ENCODE results near the gene GLUD1. TPM values are rescaled to one million over a fixed set of nuclear protein-coding genes. Genes with fewer than 3 reads are reported as not detected.
"Not testable (repeated sequence)": the region's sequence is repeated elsewhere in the genome, so short reads cannot be mapped to it uniquely, and the experiment has no call there.

GLUD1 gene
- total RNA-seq, 1 experiment from 2014 or later: 101 TPM

DNA sequence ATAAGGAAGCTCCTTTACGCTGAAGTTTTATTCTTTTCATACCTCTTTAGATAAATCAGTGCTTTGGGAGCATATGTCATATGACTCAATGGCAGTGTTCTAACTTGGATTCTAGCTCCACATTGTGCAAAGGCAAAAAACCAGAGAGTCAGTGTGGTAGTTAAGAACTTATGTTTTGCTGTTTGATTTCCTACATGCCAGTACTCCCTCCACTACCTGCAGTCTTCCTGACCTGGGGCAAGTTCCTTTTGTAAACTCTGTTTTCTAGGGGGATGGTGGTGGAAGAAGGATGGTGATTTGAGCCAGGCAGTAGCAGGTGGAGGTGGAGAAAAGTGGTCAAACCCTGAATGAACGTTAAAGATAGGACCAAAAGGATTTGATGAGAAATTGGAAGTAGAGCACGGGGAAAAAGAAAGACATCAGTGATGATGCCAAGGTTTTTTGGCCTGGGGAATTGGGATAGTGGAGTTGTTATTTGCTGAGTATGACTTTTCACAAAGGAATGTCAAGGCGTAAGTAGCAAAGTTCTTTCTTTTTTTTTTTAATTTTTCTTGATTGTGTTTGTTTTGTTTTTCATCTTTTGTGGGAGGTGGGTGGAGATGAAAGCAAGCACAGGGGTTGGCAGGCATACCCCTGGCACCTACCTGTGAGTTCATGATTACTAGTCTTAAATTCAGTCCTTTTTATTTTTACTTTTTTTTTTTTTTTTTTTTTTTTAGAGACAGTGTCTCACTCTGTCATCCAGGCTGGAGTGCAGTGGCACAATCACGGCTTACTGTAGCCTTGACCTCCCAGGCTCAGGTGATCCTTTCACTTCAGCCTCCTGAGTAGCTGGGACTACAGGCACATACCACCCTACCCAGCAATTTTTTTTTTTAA, 47.8 kb upstream of the GLUD1 start:
- H3K4me1 ChIP-seq (ENCODE audit: insufficient read depth, low read length); H3K56ac ChIP-seq (ENCODE audit: insufficient read length, low read depth, low read length); H4K8ac ChIP-seq (replicated peaks; ENCODE audit: insufficient read length, low read depth, low read length); H2BK15ac ChIP-seq (ENCODE audit: low read depth, low read length); H2BK20ac ChIP-seq (ENCODE audit: low read depth, low read length, poor library complexity, severe bottlenecking); H4K5ac ChIP-seq (ENCODE audit: insufficient read length, low read depth, low read length); H3K79me1 ChIP-seq (ENCODE audit: insufficient read depth, low read depth, low read length, poor library complexity, severe bottlenecking); H3K4me2 ChIP-seq (ENCODE audit: insufficient read depth, insufficient read length, low read length); DNase-seq; H3K27me3 Mint-ChIP-seq (ENCODE audit: low read depth); H2BK12ac ChIP-seq (ENCODE audit: insufficient read length, low read depth, low read length); H3K9ac ChIP-seq (ENCODE audit: extremely low read depth, insufficient read length, low read length); H3K4me3 Mint-ChIP-seq; H3K27ac ChIP-seq (ENCODE audit: insufficient read length, low read depth, low read length); H3K27ac Mint-ChIP-seq; H2AFZ ChIP-seq (ENCODE audit: low read length); H3K18ac ChIP-seq (ENCODE audit: insufficient read length, low read depth, low read length); H3K9me3 ChIP-seq (ENCODE audit: control insufficient read depth, low read depth, low read length); H2BK120ac ChIP-seq (ENCODE audit: low read depth, low read length, poor library complexity, severe bottlenecking); H3K27me3 ChIP-seq (ENCODE audit: insufficient read depth, low read length); H3K79me2 ChIP-seq (ENCODE audit: insufficient read depth, low read length); H2AK5ac ChIP-seq (ENCODE audit: insufficient read length, low read length); H3K4me1 Mint-ChIP-seq; H3K23me2 ChIP-seq (ENCODE audit: insufficient read length, low read depth, low read length, poor library complexity, severe bottlenecking); H3K4ac ChIP-seq (ENCODE audit: low read depth, low read length); H4K20me1 ChIP-seq (ENCODE audit: control insufficient read depth, insufficient read depth, insufficient read length); H3K14ac ChIP-seq (ENCODE audit: insufficient read depth, low read length); H4K91ac ChIP-seq (ENCODE audit: insufficient read length, low read depth, low read length); H3K23ac ChIP-seq (ENCODE audit: insufficient read length, low read depth, low read length); H3T11ph ChIP-seq (ENCODE audit: low read length); H2BK5ac ChIP-seq (ENCODE audit: insufficient read length, low read length): not testable (repeated sequence)
- peaks cover 13 to 15% of the 10 kb centered on the region in 2 experiments for H3K9me3 Mint-ChIP-seq
- WGBS (ENCODE audit: extremely low coverage, insufficient read length, low lambda C conversion rate): no CpG with 5 or more reads among the region's 5 CpGs
- peaks cover 10 to 15% (median 15%) of the 10 kb centered on the region in 3 experiments for H3K36me3 Mint-ChIP-seq (ENCODE audit: insufficient read depth in 1 of 3, low read depth in 3 of 3)

DNA sequence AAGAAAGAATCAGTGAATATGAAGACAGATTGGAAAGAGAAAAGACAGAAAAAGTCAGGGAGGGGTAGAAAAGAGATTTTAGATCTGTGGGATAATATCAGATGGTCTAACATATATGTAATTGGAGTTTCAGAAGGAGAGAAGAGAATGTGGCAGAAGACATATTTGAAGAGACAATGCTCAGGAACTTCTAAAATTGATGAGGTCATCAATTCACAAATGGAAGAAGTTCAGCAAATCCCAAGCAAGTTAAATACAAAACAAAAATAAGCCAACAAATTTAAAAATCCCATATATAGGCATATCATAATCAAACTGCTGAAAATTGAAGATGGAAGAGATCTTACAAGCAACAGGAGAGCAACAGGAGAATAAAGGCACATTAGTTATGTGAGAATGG, 42.8 kb upstream of the GLUD1 start:
- H3K4me1 ChIP-seq (ENCODE audit: insufficient read depth, low read length); H4K91ac ChIP-seq (ENCODE audit: insufficient read length, low read depth, low read length); H2BK20ac ChIP-seq (ENCODE audit: low read depth, low read length, poor library complexity, severe bottlenecking); H4K8ac ChIP-seq (replicated peaks; ENCODE audit: insufficient read length, low read depth, low read length); DNase-seq; H2BK15ac ChIP-seq (ENCODE audit: low read depth, low read length); H3K27ac Mint-ChIP-seq; H3K4me2 ChIP-seq (ENCODE audit: insufficient read depth, insufficient read length, low read length); H2AK5ac ChIP-seq (ENCODE audit: insufficient read length, low read length); H4K5ac ChIP-seq (ENCODE audit: insufficient read length, low read depth, low read length); H3K23me2 ChIP-seq (ENCODE audit: insufficient read length, low read depth, low read length, poor library complexity, severe bottlenecking); H3K18ac ChIP-seq (ENCODE audit: insufficient read length, low read depth, low read length); H3K56ac ChIP-seq (ENCODE audit: insufficient read length, low read depth, low read length); H2BK5ac ChIP-seq (ENCODE audit: insufficient read length, low read length); H3K9ac ChIP-seq (ENCODE audit: extremely low read depth, insufficient read length, low read length); H3T11ph ChIP-seq (ENCODE audit: low read length); H3K4me3 Mint-ChIP-seq; H2AFZ ChIP-seq (ENCODE audit: low read length); H3K14ac ChIP-seq (ENCODE audit: insufficient read depth, low read length); H3K4me1 Mint-ChIP-seq; H2BK12ac ChIP-seq (ENCODE audit: insufficient read length, low read depth, low read length); H2BK120ac ChIP-seq (ENCODE audit: low read depth, low read length, poor library complexity, severe bottlenecking); H3K27ac ChIP-seq (ENCODE audit: insufficient read length, low read depth, low read length); H3K27me3 Mint-ChIP-seq (ENCODE audit: low read depth); H3K23ac ChIP-seq (ENCODE audit: insufficient read length, low read depth, low read length); H3K27me3 ChIP-seq (ENCODE audit: insufficient read depth, low read length); H3K79me2 ChIP-seq (ENCODE audit: insufficient read depth, low read length); H4K20me1 ChIP-seq (ENCODE audit: control insufficient read depth, insufficient read depth, insufficient read length); H3K4ac ChIP-seq (ENCODE audit: low read depth, low read length); H3K79me1 ChIP-seq (ENCODE audit: insufficient read depth, low read depth, low read length, poor library complexity, severe bottlenecking); H3K9me3 ChIP-seq (ENCODE audit: control insufficient read depth, low read depth, low read length): not testable (repeated sequence)
- Mint-ChIP-seq H3K36me3 (ENCODE audit: insufficient read depth in 1 of 3, low read depth in 3 of 3) (peaks cover 25 to 26% (median 26%) of the 10 kb centered on the region in 3 experiments), H3K9me3 (peaks cover 23 to 24% of the 10 kb centered on the region in 2 experiments)

Data from H9 (cell line).